WTC11 (cell line): ENCODE results near the gene TAF5L. TPM values are rescaled to one million over a fixed set of nuclear protein-coding genes. Genes with fewer than 3 reads are reported as not detected.

Experiments used
- ATAC-seq: fragments of 200-7000 bp; cut with Tn5 transposase; 2 replicates; pipeline ENCODE4 v1.10.0; 2021; ENCODE audit warnings: mild to moderate bottlenecking, moderate library complexity
- CTCF ChIA-PET: fragments of 300-600 bp; sonication (Branson Sonifier 250); formaldehyde crosslinking; loops from one replicate; lab custom pipeline; 2021; ENCODE audit warnings: antibody characterized with exemption; lab: Charles Lee
- POLR2A ChIA-PET: fragments of 350-600 bp; sonication (Branson Sonifier 250); formaldehyde crosslinking; loops from one replicate; lab custom pipeline; 2021; ENCODE audit warnings: antibody characterized with exemption; lab: Charles Lee
- DNase-seq: peaks from one replicate; pipeline ENCODE4 v3.0.0; 2021; ENCODE audit warnings: low spot score
- H3K27ac Mint-ChIP-seq: 2 replicates; pipeline ENCODE4 v1.8.0; 2021; ENCODE audit warnings: mixed read lengths
- H3K27me3 Mint-ChIP-seq: 2 replicates; pipeline ENCODE4 v1.8.0; 2021; ENCODE audit warnings: low read depth, mild to moderate bottlenecking, moderate library complexity, mixed read lengths
- H3K36me3 Mint-ChIP-seq: 2 replicates; pipeline ENCODE4 v1.8.0; 2021; ENCODE audit warnings: mixed read lengths
- H3K4me1 Mint-ChIP-seq: 2 replicates; pipeline ENCODE4 v1.8.0; 2022; ENCODE audit warnings: mixed read lengths
- H3K4me3 Mint-ChIP-seq: 2 replicates; pipeline ENCODE4 v1.8.0; 2021; ENCODE audit warnings: mild to moderate bottlenecking, moderate library complexity, mixed read lengths
- H3K9me3 Mint-ChIP-seq: 2 replicates; pipeline ENCODE4 v1.8.0; 2021; ENCODE audit warnings: mixed read lengths
- E2F4 ChIP-seq: sonication (generic); formaldehyde crosslinking; IDR thresholded peaks from 2 replicates; pipeline ENCODE4 v1.8.1; 2022; ENCODE audit warnings: low read depth, mild to moderate bottlenecking, moderate library complexity, missing genetic modification reagents, borderline replicate concordance
- ERG ChIP-seq: fragments of 250-450 bp; sonication (Bioruptor Pico); IDR thresholded peaks from 2 replicates; pipeline ENCODE4 v1.8.0; 2021; ENCODE audit warnings: mild to moderate bottlenecking
- FOXP1 ChIP-seq: sonication (generic); formaldehyde crosslinking; IDR thresholded peaks from 2 replicates; pipeline ENCODE4 v1.8.0; 2022; ENCODE audit warnings: missing genetic modification reagents, mild to moderate bottlenecking, moderate library complexity, borderline replicate concordance
- GABPB1 ChIP-seq: sonication (generic); formaldehyde crosslinking; IDR thresholded peaks from 2 replicates; pipeline ENCODE4 v1.8.1; 2023; ENCODE audit warnings: mild to moderate bottlenecking, missing genetic modification reagents
- HMGA2 ChIP-seq: fragments of 250-450 bp; sonication (Bioruptor Pico); IDR thresholded peaks from 2 replicates; pipeline ENCODE4 v1.4.0; 2021; ENCODE audit warnings: mild to moderate bottlenecking, moderate library complexity
- JUN ChIP-seq: sonication (generic); formaldehyde crosslinking; IDR thresholded peaks from 2 replicates; pipeline ENCODE4 v1.8.0; 2023; ENCODE audit warnings: mild to moderate bottlenecking, missing genetic modification reagents
- MYBL2 ChIP-seq: sonication (generic); formaldehyde crosslinking; IDR thresholded peaks from 2 replicates; pipeline ENCODE4 v1.8.1; 2023; ENCODE audit warnings: mild to moderate bottlenecking, moderate library complexity, missing genetic modification reagents
- NR1H2 ChIP-seq: sonication (generic); formaldehyde crosslinking; IDR thresholded peaks from 2 replicates; pipeline ENCODE4 v1.9.0; 2021; ENCODE audit warnings: mild to moderate bottlenecking, moderate library complexity, missing genetic modification reagents
- NR2C2 ChIP-seq: sonication (generic); formaldehyde crosslinking; IDR thresholded peaks from 2 replicates; pipeline ENCODE4 v1.8.0; 2022; ENCODE audit warnings: mild to moderate bottlenecking, missing genetic modification reagents
- SOX15 ChIP-seq: fragments of 250-450 bp; sonication (Bioruptor Pico); IDR thresholded peaks from 2 replicates; pipeline ENCODE4 v1.9.0; 2021; ENCODE audit warnings: mild to moderate bottlenecking
- TEAD4 ChIP-seq: sonication (generic); formaldehyde crosslinking; IDR thresholded peaks from 2 replicates; pipeline ENCODE4 v1.8.0; 2022; ENCODE audit warnings: mild to moderate bottlenecking, missing genetic modification reagents
- ZNF121 ChIP-seq: sonication (generic); formaldehyde crosslinking; IDR thresholded peaks from 2 replicates; pipeline ENCODE4 v1.8.0; 2023; ENCODE audit warnings: missing genetic modification reagents
- ZNF219 ChIP-seq: sonication (generic); formaldehyde crosslinking; IDR thresholded peaks from 2 replicates; pipeline ENCODE4 v1.8.0; 2023; ENCODE audit warnings: missing genetic modification reagents, mild to moderate bottlenecking, borderline replicate concordance
- ZNF396 ChIP-seq: fragments of 250-450 bp; sonication (Bioruptor Pico); IDR thresholded peaks from 2 replicates; pipeline ENCODE4 v1.8.0; 2021; ENCODE audit warnings: mild to moderate bottlenecking, moderate library complexity, borderline replicate concordance
- ZNF671 ChIP-seq: fragments of 250-450 bp; sonication (Bioruptor Pico); IDR thresholded peaks from 2 replicates; pipeline ENCODE4 v1.8.0; 2021; ENCODE audit warnings: mild to moderate bottlenecking
- total RNA-seq: library from RNA; stranded (reverse); gene quantifications from 3 replicates; pipeline ENCODE4 v1.2.3, GENCODE V29; 2021
- TF ChIP-seq, protein P1 (sequence below): sonication (generic); formaldehyde crosslinking; IDR thresholded peaks from 2 replicates; pipeline ENCODE4 v1.8.1; 2023; ENCODE audit warnings: mild to moderate bottlenecking, missing genetic modification reagents
- TF ChIP-seq, protein P2 (sequence below): sonication (generic); formaldehyde crosslinking; IDR thresholded peaks from 2 replicates; pipeline ENCODE4 v1.8.1; 2022; ENCODE audit warnings: low read depth, missing genetic modification reagents, borderline replicate concordance

The TAF5L gene
- total RNA-seq, 1 experiment from 2014 or later = 23.8 TPM

- no peaks in the 10 kb centered on the region for H3K9me3 Mint-ChIP-seq
- H3K27ac Mint-ChIP-seq = no peak overlapping the region
- H3K27me3 Mint-ChIP-seq = no peaks in the 10 kb centered on the region
- CTCF ChIA-PET = no interaction called here
- peaks cover 24% of the 10 kb centered on the region for H3K4me1 Mint-ChIP-seq
- peaks cover 44% of the 10 kb centered on the region for H3K36me3 Mint-ChIP-seq
- DNase-seq = no peak
- TF ChIP-seq GABPB1 (CRISPR knock-in tag) (no peak), NR1H2 (CRISPR knock-in tag) (no peak), FOXP1 (CRISPR knock-in tag) (no peak), ERG (no peak), NR2C2 (CRISPR knock-in tag) (no peak), ZNF396 (CRISPR knock-in tag) (no peak), SOX15 (no peak)
- TF ChIP-seq, all 79 proteins: peak for 0
- POLR2A ChIA-PET = no interaction called here
- no peak for ATAC-seq
- H3K4me3 Mint-ChIP-seq = no peak overlapping the region
Observed at GRCh38 chr1:229603371-229604005, 22.4 kb downstream of the TAF5L start.

DNA sequence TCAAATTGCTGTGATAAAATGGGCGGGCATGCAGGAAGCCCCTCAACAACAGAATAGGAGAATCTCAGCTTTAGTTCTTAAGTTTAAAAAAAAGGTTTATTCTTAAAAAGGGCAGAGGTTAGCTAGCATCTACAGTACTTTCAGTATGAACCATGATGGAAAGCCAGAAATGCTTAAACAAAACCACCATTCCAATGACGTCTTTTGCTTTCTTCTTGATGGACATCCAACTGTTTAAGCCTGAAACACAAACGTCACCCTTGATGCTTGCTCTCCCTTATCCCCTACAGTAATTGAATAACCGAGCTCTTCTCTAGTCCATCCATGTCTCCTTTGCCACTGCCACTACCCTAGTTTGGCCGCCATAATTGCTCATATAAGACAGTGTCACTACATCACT lies 25.7 kb downstream of the TAF5L start:
- ChIA-PET CTCF (no interaction called here), POLR2A (no interaction called here)
- ATAC-seq (no peak), DNase-seq (no peak)
- H3K27me3 Mint-ChIP-seq = no peaks in the 10 kb centered on the region
- H3K36me3 Mint-ChIP-seq = peaks cover 34% of the 10 kb centered on the region
- peaks cover 11% of the 10 kb centered on the region for H3K4me1 Mint-ChIP-seq
- no peaks in the 10 kb centered on the region for H3K9me3 Mint-ChIP-seq
- peak overlapping the region; percentile 29; the same call in 1 of the 2 replicates for H3K27ac Mint-ChIP-seq
- no peak overlapping the region for H3K4me3 Mint-ChIP-seq
- TF ChIP-seq MYBL2 (CRISPR knock-in tag) = no peak
- TF ChIP-seq, protein P1, sequence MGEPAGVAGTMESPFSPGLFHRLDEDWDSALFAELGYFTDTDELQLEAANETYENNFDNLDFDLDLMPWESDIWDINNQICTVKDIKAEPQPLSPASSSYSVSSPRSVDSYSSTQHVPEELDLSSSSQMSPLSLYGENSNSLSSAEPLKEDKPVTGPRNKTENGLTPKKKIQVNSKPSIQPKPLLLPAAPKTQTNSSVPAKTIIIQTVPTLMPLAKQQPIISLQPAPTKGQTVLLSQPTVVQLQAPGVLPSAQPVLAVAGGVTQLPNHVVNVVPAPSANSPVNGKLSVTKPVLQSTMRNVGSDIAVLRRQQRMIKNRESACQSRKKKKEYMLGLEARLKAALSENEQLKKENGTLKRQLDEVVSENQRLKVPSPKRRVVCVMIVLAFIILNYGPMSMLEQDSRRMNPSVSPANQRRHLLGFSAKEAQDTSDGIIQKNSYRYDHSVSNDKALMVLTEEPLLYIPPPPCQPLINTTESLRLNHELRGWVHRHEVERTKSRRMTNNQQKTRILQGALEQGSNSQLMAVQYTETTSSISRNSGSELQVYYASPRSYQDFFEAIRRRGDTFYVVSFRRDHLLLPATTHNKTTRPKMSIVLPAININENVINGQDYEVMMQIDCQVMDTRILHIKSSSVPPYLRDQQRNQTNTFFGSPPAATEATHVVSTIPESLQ (CRISPR knock-in tag) = no peak
- no peak for TF ChIP-seq JUN
- no peak for TF ChIP-seq ZNF121 (CRISPR knock-in tag)
- TF ChIP-seq HMGA2 (CRISPR knock-in tag) = no peak
- TF ChIP-seq, all 79 proteins: peak for 0

DNA sequence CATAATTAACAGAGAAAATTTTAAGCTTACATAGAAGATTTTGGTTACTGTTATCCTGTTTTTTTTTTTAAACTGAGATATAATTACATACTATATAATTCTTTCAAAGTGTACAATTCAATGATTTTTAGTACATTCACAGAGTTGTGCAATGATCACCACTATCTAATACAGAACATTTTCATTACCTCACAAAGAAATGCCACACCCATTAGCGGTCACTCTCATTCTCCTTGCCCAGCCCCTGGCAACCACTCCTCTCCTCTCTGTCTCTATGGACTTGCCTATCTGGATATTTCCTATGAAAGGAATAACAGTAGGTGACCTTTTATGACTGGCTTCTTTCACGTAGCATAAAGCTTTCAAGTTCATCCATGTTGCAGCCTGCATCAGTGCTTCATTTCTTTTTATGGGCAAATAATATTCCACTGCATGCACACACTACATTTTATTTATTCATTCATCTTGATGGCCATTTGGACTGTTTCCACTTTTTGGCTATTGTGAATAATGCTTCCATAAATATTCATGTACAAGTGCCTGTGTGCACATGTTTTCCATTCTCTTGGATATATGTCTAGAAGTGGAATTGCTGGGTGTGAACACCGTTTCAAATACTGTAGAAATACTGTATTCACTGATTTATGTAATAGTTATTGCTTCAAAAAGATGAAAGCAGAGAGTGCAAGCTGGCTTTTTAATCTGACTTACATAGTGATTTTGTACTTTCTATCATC lies 26.5 kb downstream of the TAF5L start:
- no peak overlapping the region for H3K27ac Mint-ChIP-seq
- ChIA-PET CTCF (no interaction called here), POLR2A (no interaction called here)

More for the DNA sequence above, 26.5 kb downstream of the TAF5L start:
- no peaks in the 10 kb centered on the region for H3K9me3 Mint-ChIP-seq
- H3K4me3 Mint-ChIP-seq = no peak overlapping the region
- peaks cover 35% of the 10 kb centered on the region for H3K36me3 Mint-ChIP-seq
- no peaks in the 10 kb centered on the region for H3K27me3 Mint-ChIP-seq
- H3K4me1 Mint-ChIP-seq = peaks cover 11% of the 10 kb centered on the region
- TF ChIP-seq E2F4 (CRISPR knock-in tag) (no peak), GABPB1 (CRISPR knock-in tag) (no peak), ZNF671 (no peak), ZNF219 (CRISPR knock-in tag) (no peak), TEAD4 (CRISPR knock-in tag) (no peak)
- TF ChIP-seq, protein P2, sequence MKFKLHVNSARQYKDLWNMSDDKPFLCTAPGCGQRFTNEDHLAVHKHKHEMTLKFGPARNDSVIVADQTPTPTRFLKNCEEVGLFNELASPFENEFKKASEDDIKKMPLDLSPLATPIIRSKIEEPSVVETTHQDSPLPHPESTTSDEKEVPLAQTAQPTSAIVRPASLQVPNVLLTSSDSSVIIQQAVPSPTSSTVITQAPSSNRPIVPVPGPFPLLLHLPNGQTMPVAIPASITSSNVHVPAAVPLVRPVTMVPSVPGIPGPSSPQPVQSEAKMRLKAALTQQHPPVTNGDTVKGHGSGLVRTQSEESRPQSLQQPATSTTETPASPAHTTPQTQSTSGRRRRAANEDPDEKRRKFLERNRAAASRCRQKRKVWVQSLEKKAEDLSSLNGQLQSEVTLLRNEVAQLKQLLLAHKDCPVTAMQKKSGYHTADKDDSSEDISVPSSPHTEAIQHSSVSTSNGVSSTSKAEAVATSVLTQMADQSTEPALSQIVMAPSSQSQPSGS (CRISPR knock-in tag) = no peak
- no peak for ATAC-seq
- DNase-seq = no peak
